Measurements from ENCODE around the gene PPP1R13L.

Gene PPP1R13L

DNA sequence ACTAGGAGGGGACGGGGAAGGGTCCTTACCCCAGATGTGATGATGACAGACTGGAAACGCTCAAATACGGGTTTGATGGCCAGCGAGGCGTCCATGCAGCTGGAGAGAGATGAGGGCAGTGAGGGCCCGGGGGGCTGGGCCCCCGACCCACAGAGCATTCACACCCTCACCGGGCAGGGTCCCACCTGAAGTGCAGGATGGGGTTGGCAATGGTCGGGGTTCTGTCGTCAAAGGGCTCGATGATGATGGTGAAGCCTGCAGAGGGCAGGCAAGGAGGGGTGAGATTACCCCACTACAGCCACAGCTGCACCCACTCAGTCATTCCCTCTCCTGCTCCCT is 47.5 kb downstream of the PPP1R13L start:
- ATAC-seq = no peak

GRCh38 chr19:45356760-45357444 is 48.0 kb downstream of the PPP1R13L start:
- TF ChIP-seq, protein P1, sequence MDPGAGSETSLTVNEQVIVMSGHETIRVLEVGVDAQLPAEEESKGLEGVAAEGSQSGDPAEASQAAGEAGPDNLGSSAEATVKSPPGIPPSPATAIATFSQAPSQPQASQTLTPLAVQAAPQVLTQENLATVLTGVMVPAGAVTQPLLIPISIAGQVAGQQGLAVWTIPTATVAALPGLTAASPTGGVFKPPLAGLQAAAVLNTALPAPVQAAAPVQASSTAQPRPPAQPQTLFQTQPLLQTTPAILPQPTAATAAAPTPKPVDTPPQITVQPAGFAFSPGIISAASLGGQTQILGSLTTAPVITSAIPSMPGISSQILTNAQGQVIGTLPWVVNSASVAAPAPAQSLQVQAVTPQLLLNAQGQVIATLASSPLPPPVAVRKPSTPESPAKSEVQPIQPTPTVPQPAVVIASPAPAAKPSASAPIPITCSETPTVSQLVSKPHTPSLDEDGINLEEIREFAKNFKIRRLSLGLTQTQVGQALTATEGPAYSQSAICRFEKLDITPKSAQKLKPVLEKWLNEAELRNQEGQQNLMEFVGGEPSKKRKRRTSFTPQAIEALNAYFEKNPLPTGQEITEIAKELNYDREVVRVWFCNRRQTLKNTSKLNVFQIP (CRISPR knock-in tag; IDR thresholded peaks at IDR 0.05; ENCODE audit: borderline replicate concordance, low read depth) = no peak
- TF ChIP-seq GLIS3 (CRISPR knock-in tag; IDR thresholded peaks at IDR 0.05) (no peak), BACH2 (CRISPR knock-in tag; IDR thresholded peaks at IDR 0.05; ENCODE audit: borderline replicate concordance) (no peak), TSHZ2 (CRISPR knock-in tag; IDR thresholded peaks at IDR 0.05) (no peak)
- ATAC-seq = no peak

More for the DNA sequence above, 47.5 kb downstream of the PPP1R13L start:
- TF ChIP-seq TCF4 (CRISPR knock-in tag; IDR thresholded peaks at IDR 0.05; ENCODE audit: borderline replicate concordance) = no peak
- TF ChIP-seq CREB5 (CRISPR knock-in tag; IDR thresholded peaks at IDR 0.05; ENCODE audit: low read depth) = no peak
- TF ChIP-seq RARB (CRISPR knock-in tag; IDR thresholded peaks at IDR 0.05) = no peak
- no peak for TF ChIP-seq ISL1 (CRISPR knock-in tag; IDR thresholded peaks at IDR 0.05)
- no peak for TF ChIP-seq ESRRG (CRISPR knock-in tag; IDR thresholded peaks at IDR 0.05)
- TF ChIP-seq TSHZ2 (CRISPR knock-in tag; IDR thresholded peaks at IDR 0.05) = no peak
- no peak for TF ChIP-seq OSR1 (CRISPR knock-in tag; IDR thresholded peaks at IDR 0.05)
- no peak for TF ChIP-seq ZNF70 (CRISPR knock-in tag; IDR thresholded peaks at IDR 0.05)
- TF ChIP-seq GLIS3 (CRISPR knock-in tag; IDR thresholded peaks at IDR 0.05) = no peak
- TF ChIP-seq, protein P2, sequence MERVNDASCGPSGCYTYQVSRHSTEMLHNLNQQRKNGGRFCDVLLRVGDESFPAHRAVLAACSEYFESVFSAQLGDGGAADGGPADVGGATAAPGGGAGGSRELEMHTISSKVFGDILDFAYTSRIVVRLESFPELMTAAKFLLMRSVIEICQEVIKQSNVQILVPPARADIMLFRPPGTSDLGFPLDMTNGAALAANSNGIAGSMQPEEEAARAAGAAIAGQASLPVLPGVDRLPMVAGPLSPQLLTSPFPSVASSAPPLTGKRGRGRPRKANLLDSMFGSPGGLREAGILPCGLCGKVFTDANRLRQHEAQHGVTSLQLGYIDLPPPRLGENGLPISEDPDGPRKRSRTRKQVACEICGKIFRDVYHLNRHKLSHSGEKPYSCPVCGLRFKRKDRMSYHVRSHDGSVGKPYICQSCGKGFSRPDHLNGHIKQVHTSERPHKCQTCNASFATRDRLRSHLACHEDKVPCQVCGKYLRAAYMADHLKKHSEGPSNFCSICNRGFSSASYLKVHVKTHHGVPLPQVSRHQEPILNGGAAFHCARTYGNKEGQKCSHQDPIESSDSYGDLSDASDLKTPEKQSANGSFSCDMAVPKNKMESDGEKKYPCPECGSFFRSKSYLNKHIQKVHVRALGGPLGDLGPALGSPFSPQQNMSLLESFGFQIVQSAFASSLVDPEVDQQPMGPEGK (CRISPR knock-in tag; IDR thresholded peaks at IDR 0.05; ENCODE audit: borderline replicate concordance) = no peak
- TF ChIP-seq ARNTL (CRISPR knock-in tag; IDR thresholded peaks at IDR 0.05; ENCODE audit: borderline replicate concordance, low read depth) = no peak
- TF ChIP-seq CSDC2 (CRISPR knock-in tag; IDR thresholded peaks at IDR 0.05) = no peak
- no peak for TF ChIP-seq PPARA (CRISPR knock-in tag; IDR thresholded peaks at IDR 0.05; ENCODE audit: borderline replicate concordance)

- no peak for ATAC-seq
- TF ChIP-seq CREB5 (CRISPR knock-in tag; IDR thresholded peaks at IDR 0.05; ENCODE audit: low read depth) (no peak), CSDC2 (CRISPR knock-in tag; IDR thresholded peaks at IDR 0.05) (no peak), ARNTL (CRISPR knock-in tag; IDR thresholded peaks at IDR 0.05; ENCODE audit: borderline replicate concordance, low read depth) (no peak), ZC3H10 (CRISPR knock-in tag; IDR thresholded peaks at IDR 0.05) (no peak), ZNF70 (CRISPR knock-in tag; IDR thresholded peaks at IDR 0.05) (no peak), TSHZ2 (CRISPR knock-in tag; IDR thresholded peaks at IDR 0.05) (no peak)
- TF ChIP-seq, protein P1 (CRISPR knock-in tag; IDR thresholded peaks at IDR 0.05; ENCODE audit: borderline replicate concordance, low read depth) = no peak
- TF ChIP-seq, protein P2 (CRISPR knock-in tag; IDR thresholded peaks at IDR 0.05; ENCODE audit: borderline replicate concordance) = no peak
Measured at GRCh38 chr19:45355910-45356309, 49.0 kb downstream of the PPP1R13L start.
